ENCODE data around the gene MTPN. TPM values are rescaled to one million over a fixed set of nuclear protein-coding genes. Genes with fewer than 3 reads are reported as not detected.

Gene MTPN
- total RNA-seq, 2 experiments from 2014 or later, result 88.4 to 94.0 TPM

- ChIA-PET POLR2A (no interaction called here), CTCF (no interaction called here)
- ATAC-seq (ENCODE audit: poor library complexity), result no peak
- DNase-seq, result peak in 1 of 14 experiments; percentile 25
- Mint-ChIP-seq H3K9me3 (no peaks in the 10 kb centered on the region), H3K4me1 (ENCODE audit: low read depth) (no peaks in the 10 kb centered on the region), H3K27ac (no peak overlapping the region), H3K36me3 (ENCODE audit: low read depth) (no peaks in the 10 kb centered on the region), H3K27me3 (no peaks in the 10 kb centered on the region), H3K4me3 (no peak overlapping the region)
- no peaks in the 10 kb centered on the region for H3K4me1 ChIP-seq (ENCODE audit: insufficient read depth, low read length)
- H3K27ac ChIP-seq (ENCODE audit: low read depth in 1 of 2, low read length in 2 of 2), result no peak overlapping the region
- H3K9me3 ChIP-seq (ENCODE audit: control insufficient read depth in 1 of 2, insufficient read depth in 1 of 2, low read length in 2 of 2), result no peaks in the 10 kb centered on the region
- no peaks in the 10 kb centered on the region for H3K27me3 ChIP-seq (ENCODE audit: control insufficient read depth in 1 of 2, insufficient read depth in 2 of 2, low read length in 2 of 2)
- TF ChIP-seq, protein P1, sequence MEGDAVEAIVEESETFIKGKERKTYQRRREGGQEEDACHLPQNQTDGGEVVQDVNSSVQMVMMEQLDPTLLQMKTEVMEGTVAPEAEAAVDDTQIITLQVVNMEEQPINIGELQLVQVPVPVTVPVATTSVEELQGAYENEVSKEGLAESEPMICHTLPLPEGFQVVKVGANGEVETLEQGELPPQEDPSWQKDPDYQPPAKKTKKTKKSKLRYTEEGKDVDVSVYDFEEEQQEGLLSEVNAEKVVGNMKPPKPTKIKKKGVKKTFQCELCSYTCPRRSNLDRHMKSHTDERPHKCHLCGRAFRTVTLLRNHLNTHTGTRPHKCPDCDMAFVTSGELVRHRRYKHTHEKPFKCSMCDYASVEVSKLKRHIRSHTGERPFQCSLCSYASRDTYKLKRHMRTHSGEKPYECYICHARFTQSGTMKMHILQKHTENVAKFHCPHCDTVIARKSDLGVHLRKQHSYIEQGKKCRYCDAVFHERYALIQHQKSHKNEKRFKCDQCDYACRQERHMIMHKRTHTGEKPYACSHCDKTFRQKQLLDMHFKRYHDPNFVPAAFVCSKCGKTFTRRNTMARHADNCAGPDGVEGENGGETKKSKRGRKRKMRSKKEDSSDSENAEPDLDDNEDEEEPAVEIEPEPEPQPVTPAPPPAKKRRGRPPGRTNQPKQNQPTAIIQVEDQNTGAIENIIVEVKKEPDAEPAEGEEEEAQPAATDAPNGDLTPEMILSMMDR (IDR thresholded peaks at IDR 0.05), result no peak
- no peak overlapping the region for H3K4me3 ChIP-seq (ENCODE audit: low read length)
- no peaks in the 10 kb centered on the region for H3K36me3 ChIP-seq (ENCODE audit: insufficient read depth, low read length)
- intact Hi-C loops (cut with DNase I, micrococcal nuclease), result no loop called here
These were observed 75.3 kb downstream of the MTPN start for GRCh38 chr7:135901585-135902540.

DNA sequence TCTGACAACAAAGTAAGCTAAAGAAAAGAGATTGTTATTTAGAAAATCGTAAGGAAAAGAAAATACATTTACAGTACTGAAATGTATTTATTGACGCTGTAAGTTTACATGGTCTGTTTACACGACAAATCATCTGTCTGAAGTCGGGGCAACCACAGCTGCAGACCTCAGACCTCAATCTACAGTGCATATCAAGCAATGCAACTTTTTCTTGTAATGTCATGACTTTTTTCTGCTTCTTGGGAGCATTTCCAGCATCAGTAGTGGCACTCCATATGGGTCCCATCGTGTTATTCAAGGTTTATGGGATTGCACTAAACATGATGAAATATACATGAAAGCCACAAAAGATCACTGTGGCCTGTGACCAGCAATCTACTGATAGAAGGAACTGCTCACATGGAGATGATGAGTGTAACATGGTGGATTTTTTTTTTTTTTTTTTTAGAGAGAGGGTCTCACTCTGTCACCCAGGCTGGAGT is 77.1 kb downstream of the MTPN start:
- no peaks in the 10 kb centered on the region for H3K36me3 Mint-ChIP-seq (ENCODE audit: low read depth)
- H3K36me3 ChIP-seq (ENCODE audit: insufficient read depth, low read length), result no peaks in the 10 kb centered on the region
- no peak overlapping the region for H3K27ac ChIP-seq (ENCODE audit: low read depth in 1 of 2, low read length in 2 of 2)
- DNase-seq (no peak), ATAC-seq (ENCODE audit: poor library complexity) (no peak)
- H3K27me3 ChIP-seq (ENCODE audit: control insufficient read depth in 1 of 2, insufficient read depth in 2 of 2, low read length in 2 of 2), result no peaks in the 10 kb centered on the region
- intact Hi-C loops (cut with DNase I, micrococcal nuclease), result no loop called here
- no peaks in the 10 kb centered on the region for H3K4me1 Mint-ChIP-seq (ENCODE audit: low read depth)
- TF ChIP-seq, protein P1 (IDR thresholded peaks at IDR 0.05), result no peak
- H3K9me3 ChIP-seq (ENCODE audit: control insufficient read depth in 1 of 2, insufficient read depth in 1 of 2, low read length in 2 of 2), result no peaks in the 10 kb centered on the region
- no peaks in the 10 kb centered on the region for H3K27me3 Mint-ChIP-seq
- no peak overlapping the region for H3K27ac Mint-ChIP-seq
- no peak overlapping the region for H3K4me3 Mint-ChIP-seq
- ChIA-PET CTCF (no interaction called here), POLR2A (no interaction called here)
- H3K4me1 ChIP-seq (ENCODE audit: insufficient read depth, low read length), result no peaks in the 10 kb centered on the region
- no peak overlapping the region for H3K4me3 ChIP-seq (ENCODE audit: low read length)
- no peaks in the 10 kb centered on the region for H3K9me3 Mint-ChIP-seq

- POLR2A ChIA-PET, result no interaction called here
- intact Hi-C loops (cut with DNase I, micrococcal nuclease), result no loop called here
- H3K4me3 Mint-ChIP-seq, result no peak overlapping the region
These were observed 77.6 kb downstream of the MTPN start for GRCh38 chr7:135899458-135900064.

More at GRCh38 chr7:135899458-135900064, 77.6 kb downstream of the MTPN start:
- Histone ChIP-seq H3K9me3 (ENCODE audit: control insufficient read depth in 1 of 2, insufficient read depth in 1 of 2, low read length in 2 of 2) (no peaks in the 10 kb centered on the region), H3K27ac (ENCODE audit: low read depth in 1 of 2, low read length in 2 of 2) (no peak overlapping the region), H3K4me1 (ENCODE audit: insufficient read depth, low read length) (no peaks in the 10 kb centered on the region), H3K27me3 (ENCODE audit: control insufficient read depth in 1 of 2, insufficient read depth in 2 of 2, low read length in 2 of 2) (no peaks in the 10 kb centered on the region), H3K36me3 (ENCODE audit: insufficient read depth, low read length) (no peaks in the 10 kb centered on the region), H3K4me3 (ENCODE audit: low read length) (no peak overlapping the region)
- Mint-ChIP-seq H3K27ac (no peak overlapping the region), H3K4me1 (ENCODE audit: low read depth) (no peaks in the 10 kb centered on the region), H3K36me3 (ENCODE audit: low read depth) (no peaks in the 10 kb centered on the region), H3K9me3 (no peaks in the 10 kb centered on the region), H3K27me3 (no peaks in the 10 kb centered on the region)
- CTCF ChIA-PET, result no interaction called here
- TF ChIP-seq, protein P1 (IDR thresholded peaks at IDR 0.05), result no peak
- DNase-seq (no peak), ATAC-seq (ENCODE audit: poor library complexity) (no peak)

Data from CD4-positive, alpha-beta T cell (primary cell).